Omental fat pad (tissue), 4 donors: Measurements from ENCODE around the gene CIRBP. TPM values are rescaled to one million over a fixed set of nuclear protein-coding genes. Genes with fewer than 3 reads are reported as not detected.
A peak's percentile ranks its signal among the peaks of the same experiment; 100 is the strongest.

ENCODE experiments used
- ATAC-seq: fragments of 150-250 bp; one replicate; pipeline ENCODE4 v1.9.1; 2016; ENCODE audit warnings: mild to moderate bottlenecking, moderate library complexity; ENCODE audit not compliant: low FRiP score
- DNase-seq: peaks from one replicate; pipeline ENCODE4 v3.0.0-alpha.2; 2019; ENCODE audit warnings: low spot score
- CTCF ChIP-seq, 3 donors: fragments of 450-650 bp; IDR thresholded peaks; one replicate each; pipeline ENCODE4 v1.5.1; 2016 to 2017; ENCODE audit warnings: antibody characterized with exemption in 3 of 3, mild to moderate bottlenecking in 3 of 3, moderate library complexity in 2 of 3
- total RNA-seq, 4 donors: library from RNA; depleted of rRNA; stranded (reverse); fragments of >200 nt; gene quantifications; one replicate each; pipeline ENCODE4 v1.1.0, GENCODE V29; 2016

The CIRBP gene
- total RNA-seq, 4 donors from 2014 or later = 292 to 484 (median 372) TPM

DNA sequence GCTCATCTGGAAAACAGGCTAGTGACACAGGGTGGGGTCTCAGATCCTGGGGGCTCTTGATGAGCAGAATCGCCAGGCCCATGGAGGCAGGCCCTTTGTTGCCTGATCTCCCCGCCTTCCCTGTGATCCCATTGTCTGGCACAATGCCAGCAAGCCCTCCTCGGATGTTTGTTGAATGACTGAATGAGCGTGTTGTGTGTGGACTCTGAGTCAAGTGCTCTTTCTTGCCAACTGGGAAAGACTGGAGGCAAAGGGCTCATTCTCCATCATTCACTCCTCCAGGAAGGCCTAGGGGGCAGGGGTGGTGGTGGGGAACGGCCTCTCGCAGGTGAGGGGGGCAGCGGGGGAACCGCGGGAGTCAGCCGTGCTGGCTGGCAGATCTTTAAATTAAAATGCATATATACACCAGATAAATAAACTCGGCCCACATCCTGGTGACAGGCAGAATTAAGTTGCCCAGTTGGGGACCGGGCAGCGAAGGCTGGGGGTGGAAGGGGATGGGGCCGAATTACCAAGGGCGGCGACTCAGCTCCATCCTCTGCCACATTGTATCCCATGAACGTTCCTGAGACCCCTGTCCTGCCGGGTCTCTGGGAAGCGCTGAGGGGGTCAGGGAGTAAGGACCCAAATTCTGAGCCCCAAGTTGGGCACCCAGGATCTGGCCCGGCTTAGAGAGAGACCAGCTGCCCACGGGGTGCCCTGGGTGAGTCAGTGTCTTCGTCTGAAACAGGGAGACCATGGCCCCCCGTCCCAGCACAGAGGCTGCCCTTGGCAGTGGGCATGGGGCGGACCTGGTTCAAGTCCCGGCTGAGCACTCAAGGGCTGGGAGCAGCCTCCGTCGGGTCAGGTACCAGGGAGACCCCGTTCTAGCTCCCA is 41.1 kb downstream of the CIRBP start:
- ATAC-seq = no peak
- no peak for DNase-seq
- TF ChIP-seq CTCF (IDR thresholded peaks at IDR 0.05) = no peak

- no peak for ATAC-seq
- TF ChIP-seq CTCF (IDR thresholded peaks at IDR 0.05) = no peak
- DNase-seq = no peak
These were observed 41.7 kb downstream of the CIRBP start for GRCh38 chr19:1310853-1311180.

DNA sequence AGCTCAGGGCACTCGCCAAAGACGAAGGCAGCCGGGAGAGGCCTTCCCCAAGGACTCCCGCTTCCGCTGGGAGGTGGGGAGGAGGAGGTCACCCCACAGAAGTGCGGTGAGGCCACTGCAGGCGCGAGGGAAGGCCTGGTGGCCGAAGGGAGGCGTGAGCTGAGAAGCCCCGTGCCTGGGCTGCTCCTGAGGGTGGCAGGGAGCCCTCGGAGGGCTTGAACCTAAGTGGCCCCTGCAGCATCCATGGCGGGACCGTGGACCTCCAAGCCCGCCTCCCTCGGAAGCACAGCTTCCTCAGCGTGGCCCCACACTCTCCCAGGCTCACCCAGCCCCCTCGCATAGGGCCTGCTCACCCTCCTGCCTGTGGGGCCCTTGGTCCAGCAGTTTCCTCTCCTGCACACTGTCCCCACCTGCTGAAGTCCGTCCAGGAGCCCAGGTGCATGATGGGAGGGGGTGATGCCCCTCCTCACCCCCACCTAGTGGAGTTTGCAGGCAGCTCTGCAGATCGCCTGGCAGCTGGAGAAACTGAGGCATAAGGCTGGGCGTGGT is 42.5 kb downstream of the CIRBP start:
- DNase-seq (no peak), ATAC-seq (no peak)
- no peak for TF ChIP-seq CTCF (IDR thresholded peaks at IDR 0.05)

DNA sequence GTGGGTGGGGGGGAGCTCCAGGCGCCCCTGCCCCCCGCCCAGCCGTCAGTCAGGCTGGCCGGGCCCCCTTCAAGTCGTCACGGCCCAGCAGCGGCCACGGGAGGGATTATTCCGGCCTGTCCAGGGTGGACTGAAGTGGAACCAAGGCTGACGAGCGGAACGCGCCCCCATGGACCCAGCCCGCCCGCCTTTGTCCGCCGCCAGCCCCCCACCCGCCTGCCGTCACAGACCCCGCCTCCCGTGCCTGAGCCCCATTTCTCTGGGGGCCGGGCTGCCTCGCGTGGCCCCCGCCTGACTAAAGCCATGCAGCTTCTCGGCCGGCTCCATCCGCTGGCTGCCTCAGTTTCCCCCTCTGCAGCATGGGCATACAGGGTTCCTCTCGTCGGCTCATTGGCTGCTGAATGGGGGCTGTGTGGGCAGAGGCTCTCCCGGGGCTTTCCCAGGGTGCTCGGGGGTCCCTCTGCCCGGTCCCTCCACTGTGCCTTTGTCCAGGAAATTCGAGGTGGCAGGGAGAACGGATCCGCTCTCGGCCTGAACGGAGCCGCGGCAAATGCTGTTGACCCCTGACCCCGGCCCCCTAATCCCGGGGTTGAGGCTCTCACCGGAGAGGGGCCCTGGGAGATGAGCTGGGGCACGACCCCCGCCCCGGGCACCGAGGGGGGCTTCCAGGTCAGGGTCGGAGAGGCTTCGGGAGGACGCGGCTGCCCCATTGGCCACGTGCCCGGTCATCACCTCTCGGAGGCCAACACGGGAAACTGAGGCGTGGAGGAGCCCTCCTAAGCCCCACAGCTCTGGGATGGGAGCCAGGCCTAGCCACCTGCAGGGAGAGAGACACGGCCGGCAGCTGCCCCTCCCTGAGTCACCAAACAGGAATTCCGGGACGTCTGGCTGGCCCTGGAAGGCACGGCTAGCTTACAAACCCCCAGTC is 43.9 kb downstream of the CIRBP start:
- no peak for DNase-seq
- TF ChIP-seq CTCF (IDR thresholded peaks at IDR 0.05) = no peak
- no peak for ATAC-seq

DNA sequence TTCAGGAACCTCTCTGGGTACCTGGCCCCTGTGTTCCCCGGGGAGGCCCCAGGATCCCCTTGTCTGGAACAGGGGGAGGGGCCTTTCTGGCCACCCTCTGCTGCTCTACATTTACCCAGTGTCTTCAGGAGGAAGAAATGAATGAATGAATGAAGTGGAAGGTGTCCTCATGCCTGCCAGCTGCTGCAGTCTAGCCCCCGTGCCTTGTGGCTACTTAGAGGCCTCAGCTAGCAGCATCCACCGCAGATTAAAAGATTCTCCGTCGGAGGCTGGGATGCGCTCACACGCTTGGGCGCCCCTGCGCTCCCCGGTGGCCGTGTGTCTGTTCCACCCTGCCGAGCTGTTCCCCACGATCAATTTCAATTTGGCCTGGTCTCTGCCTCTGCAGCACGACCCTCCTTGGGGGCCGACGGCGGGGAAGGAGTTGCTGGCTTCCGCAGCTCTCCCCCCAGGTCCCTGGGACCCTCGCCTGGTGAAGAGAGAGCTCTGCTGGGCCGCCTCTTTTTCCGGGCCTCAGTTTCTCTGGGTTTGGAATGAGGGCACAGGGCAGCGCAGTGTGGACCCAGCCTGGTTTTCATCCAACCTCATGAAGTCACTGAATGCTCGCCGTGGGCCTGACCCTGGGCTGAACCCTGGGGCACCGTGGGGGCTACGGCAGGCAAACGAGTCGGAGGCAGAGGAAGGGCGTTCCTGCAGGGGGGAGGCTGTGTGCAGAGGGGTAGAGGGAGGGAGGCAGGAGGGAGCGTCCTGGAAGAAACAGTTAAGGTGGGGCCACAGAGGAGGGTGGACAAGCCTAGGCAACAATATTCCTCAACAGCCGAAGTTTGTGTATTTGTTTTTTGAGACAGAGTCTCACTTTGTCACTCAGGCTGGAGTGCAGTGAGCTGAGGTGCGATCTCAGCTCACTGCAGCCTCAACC is 44.8 kb downstream of the CIRBP start:
- DNase-seq = no peak
- TF ChIP-seq CTCF (IDR thresholded peaks at IDR 0.05) = no peak
- ATAC-seq = no peak

DNA sequence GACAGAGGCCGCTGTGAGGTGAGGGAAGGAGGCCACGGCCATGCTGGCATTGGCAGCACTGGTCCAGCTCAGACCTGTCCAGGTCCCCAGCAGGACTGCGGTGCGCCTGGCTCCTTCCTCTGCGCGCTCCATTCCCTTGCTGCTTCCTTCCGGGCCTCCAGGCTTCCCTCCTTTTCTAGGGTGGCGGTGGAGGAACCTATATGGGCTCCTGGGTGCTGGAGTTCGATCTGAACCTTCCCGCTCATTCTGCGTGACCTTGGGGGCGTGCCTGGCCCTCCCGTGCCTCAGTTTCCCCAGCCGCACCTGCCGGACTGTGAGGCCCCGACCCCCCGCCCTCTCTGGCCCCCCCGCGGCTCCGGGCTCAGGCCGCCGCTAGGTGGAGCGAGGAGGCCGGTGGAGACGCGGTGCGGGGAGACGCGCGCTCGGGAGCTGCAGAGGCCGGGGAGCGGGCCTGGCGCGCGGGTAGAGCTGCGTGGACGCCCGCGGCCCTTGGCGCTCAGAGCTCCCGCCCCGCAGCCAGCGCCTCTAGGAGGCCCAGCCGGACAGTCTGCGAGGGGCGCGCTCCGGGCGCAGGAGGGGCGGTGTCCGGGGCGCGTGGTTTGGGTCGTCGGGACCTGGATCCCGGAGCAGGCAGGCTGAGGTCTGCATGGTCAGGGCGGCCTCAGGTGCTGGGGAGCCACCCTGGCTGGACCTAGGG is 46.5 kb downstream of the CIRBP start:
- TF ChIP-seq CTCF (IDR thresholded peaks at IDR 0.05) = no peak
- ATAC-seq (peak; percentile 76), DNase-seq (no peak)
